HepG2 (cell line): ENCODE data around the gene OR51E1.

Source experiments
- ATF2 ChIP-seq: sonication (generic); formaldehyde crosslinking; IDR thresholded peaks from 2 replicates; pipeline ENCODE4 v1.4.0; 2020; ENCODE audit warnings: missing genetic modification reagents
- EP300 ChIP-seq, 3 experiments: sonication (generic) in 1 of 3; formaldehyde crosslinking in 1 of 3; IDR thresholded peaks; 2 replicates each; pipeline versions ENCODE4 v1.5.1 to v1.6.1; 2011 to 2020; ENCODE audit warnings: low read depth in 2 of 3, low read length in 2 of 3, borderline replicate concordance in 1 of 3, improper control_type of control experiment in 1 of 3, mild to moderate bottlenecking in 1 of 3, missing genetic modification reagents in 1 of 3, moderate library complexity in 1 of 3
- RXRB ChIP-seq: IDR thresholded peaks from 2 replicates; pipeline ENCODE4 v1.6.1; 2016; ENCODE audit warnings: borderline replicate concordance, missing genetic modification reagents, missing compliant biosample characterization

GRCh38 chr11:4704790-4705334 is 61.1 kb downstream of the OR51E1 start:
- TF ChIP-seq RXRB (CRISPR knock-in tag) = no peak
- no peak for TF ChIP-seq ATF2
- TF ChIP-seq EP300 (IDR thresholded peaks at IDR 0.05; ENCODE audit: low read depth in 2 of 2, low read length in 2 of 2) = no peak
- TF ChIP-seq EP300 (CRISPR knock-in tag; IDR thresholded peaks at IDR 0.05; ENCODE audit: borderline replicate concordance) = no peak
